NT2/D1 (cell line): ENCODE data around the gene GRIK2.

Source experiments
- DNase-seq: peaks from one replicate; pipeline ENCODE4 v3.0.0-alpha.2; 2011; ENCODE audit warnings: low read depth, low spot score
- H3K27me3 ChIP-seq: 2 replicates; pipeline ENCODE4 v1.6.0; 2011; ENCODE audit warnings: mild to moderate bottlenecking; ENCODE audit not compliant: insufficient read length, insufficient read depth
- H3K36me3 ChIP-seq: 2 replicates; pipeline ENCODE4 v1.6.1; 2011; ENCODE audit warnings: mild to moderate bottlenecking, low read length, mixed read lengths; ENCODE audit not compliant: insufficient read depth, insufficient read length
- H3K4me1 ChIP-seq: 2 replicates; pipeline ENCODE4 v1.5.1; 2011; ENCODE audit not compliant: insufficient read depth, insufficient read length
- H3K4me3 ChIP-seq: 2 replicates; pipeline ENCODE4 v1.5.1; 2011; ENCODE audit warnings: low read depth; ENCODE audit not compliant: insufficient read length
- H3K9ac ChIP-seq: 2 replicates; pipeline ENCODE4 v1.6.0; 2011; ENCODE audit warnings: low read depth; ENCODE audit not compliant: insufficient read length
- H3K9me3 ChIP-seq: 2 replicates; pipeline ENCODE4 v1.5.1; 2011; ENCODE audit warnings: mild to moderate bottlenecking, low read length; ENCODE audit not compliant: insufficient read depth
- SUZ12 ChIP-seq: IDR thresholded peaks from 2 replicates; pipeline ENCODE4 v1.6.1; 2011; ENCODE audit not compliant: insufficient read length, insufficient read depth; ENCODE audit errors: extremely low read depth
- YY1 ChIP-seq: IDR thresholded peaks from 2 replicates; pipeline ENCODE4 v1.6.1; 2011; ENCODE audit not compliant: insufficient read length, insufficient read depth
- ZNF274 ChIP-seq: IDR thresholded peaks from 2 replicates; pipeline ENCODE4 v1.6.1; 2011; ENCODE audit warnings: mild to moderate bottlenecking, low read depth, low read length

Gene GRIK2

GRCh38 chr6:101832371-101832770, 438.9 kb downstream of the GRIK2 start:
- no peak overlapping the region for H3K9ac ChIP-seq
- H3K27me3 ChIP-seq = no peaks in the 10 kb centered on the region
- peaks cover 9% of the 10 kb centered on the region; the same call in 1 of the 2 replicates for H3K9me3 ChIP-seq
- H3K4me1 ChIP-seq = no peaks in the 10 kb centered on the region
- no peak for DNase-seq
- no peak overlapping the region for H3K4me3 ChIP-seq
- H3K36me3 ChIP-seq = no peaks in the 10 kb centered on the region
- TF ChIP-seq SUZ12 (no peak), YY1 (no peak), ZNF274 (no peak)

DNA sequence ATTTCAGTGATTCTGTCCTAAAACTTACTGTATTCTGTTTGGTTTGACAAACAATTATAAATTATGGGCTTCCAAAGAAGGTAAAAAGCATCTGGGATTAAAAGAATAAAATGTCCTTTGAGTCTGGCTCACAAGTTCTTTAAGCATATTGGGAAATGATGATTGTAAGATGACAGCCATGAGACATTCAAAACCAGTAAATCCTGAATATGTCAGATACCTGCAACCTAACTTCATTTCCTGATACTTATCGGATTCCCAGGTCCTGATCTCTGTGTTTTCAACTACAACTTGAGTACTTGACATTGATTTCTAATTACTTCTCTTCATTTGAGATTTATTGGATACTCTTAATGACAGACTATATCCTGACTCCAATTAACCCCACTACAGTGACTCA, 446.6 kb downstream of the GRIK2 start:
- no peaks in the 10 kb centered on the region for H3K4me1 ChIP-seq

DNA sequence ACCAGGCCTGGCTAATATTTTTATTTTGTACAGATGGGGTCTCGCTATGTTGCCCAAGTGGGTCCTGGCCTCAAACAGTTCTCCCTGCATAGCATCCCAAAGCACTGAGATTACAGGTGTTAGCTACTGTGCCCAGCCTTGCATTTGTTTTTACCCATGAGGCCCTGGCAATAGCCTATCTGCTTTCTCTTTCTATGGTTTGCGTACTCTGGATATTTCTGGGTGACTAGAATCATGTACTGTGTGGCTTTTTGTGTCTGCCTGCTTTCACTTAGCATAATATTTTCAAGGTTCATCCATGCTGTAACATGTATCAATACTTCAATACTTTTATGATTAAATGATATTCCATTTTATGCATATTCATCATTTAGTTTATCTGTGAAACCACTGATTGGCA, 451.7 kb downstream of the GRIK2 start:
- Histone ChIP-seq H3K9me3 (no peaks in the 10 kb centered on the region), H3K27me3 (no peaks in the 10 kb centered on the region), H3K4me3 (no peak overlapping the region), H3K36me3 (no peaks in the 10 kb centered on the region), H3K9ac (no peak overlapping the region), H3K4me1 (no peaks in the 10 kb centered on the region)
- no peak for TF ChIP-seq ZNF274
- TF ChIP-seq YY1 = no peak
- TF ChIP-seq SUZ12 = no peak
- DNase-seq = no peak

More for the DNA sequence above, 446.6 kb downstream of the GRIK2 start:
- Histone ChIP-seq H3K36me3 (no peaks in the 10 kb centered on the region), H3K9me3 (no peaks in the 10 kb centered on the region), H3K27me3 (no peaks in the 10 kb centered on the region), H3K4me3 (no peak overlapping the region), H3K9ac (no peak overlapping the region)
- TF ChIP-seq ZNF274 (no peak), YY1 (no peak), SUZ12 (no peak)
- DNase-seq = no peak

GRCh38 chr6:101845621-101846020, 452.1 kb downstream of the GRIK2 start:
- Histone ChIP-seq H3K27me3 (no peaks in the 10 kb centered on the region), H3K4me1 (no peaks in the 10 kb centered on the region), H3K4me3 (no peak overlapping the region), H3K9ac (no peak overlapping the region), H3K36me3 (no peaks in the 10 kb centered on the region), H3K9me3 (no peaks in the 10 kb centered on the region)
- TF ChIP-seq SUZ12 (no peak), ZNF274 (no peak), YY1 (no peak)
- no peak for DNase-seq

DNA sequence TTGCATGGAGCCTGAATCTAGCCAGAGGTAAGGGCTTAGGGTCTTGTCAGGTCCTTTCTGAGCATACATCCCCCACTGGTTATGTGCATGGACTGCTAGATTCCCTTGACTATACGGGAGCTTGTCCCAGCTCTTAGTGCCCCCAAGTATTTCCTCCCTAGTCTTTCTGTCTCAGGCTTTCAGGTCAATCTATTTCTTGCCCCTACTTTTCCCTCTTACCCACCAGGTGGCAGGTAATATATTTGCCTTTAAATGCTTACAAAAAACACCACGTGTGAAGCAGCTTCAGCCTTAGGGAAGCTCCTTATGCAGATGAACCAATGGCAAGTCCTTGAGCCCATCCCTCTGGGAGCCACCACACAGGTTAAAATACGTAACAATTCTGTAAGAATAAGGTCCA, 454.2 kb downstream of the GRIK2 start:
- H3K4me1 ChIP-seq = no peaks in the 10 kb centered on the region
- H3K27me3 ChIP-seq = no peaks in the 10 kb centered on the region
- H3K9me3 ChIP-seq = no peaks in the 10 kb centered on the region
- no peak overlapping the region for H3K9ac ChIP-seq
- TF ChIP-seq SUZ12 = no peak
- TF ChIP-seq YY1 = no peak
- TF ChIP-seq ZNF274 = no peak
- no peaks in the 10 kb centered on the region for H3K36me3 ChIP-seq
- H3K4me3 ChIP-seq = no peak overlapping the region
- no peak for DNase-seq

GRCh38 chr6:101851911-101852310, 458.4 kb downstream of the GRIK2 start:
- Histone ChIP-seq H3K9ac (no peak overlapping the region), H3K9me3 (no peaks in the 10 kb centered on the region), H3K4me1 (no peaks in the 10 kb centered on the region), H3K4me3 (no peak overlapping the region), H3K27me3 (no peaks in the 10 kb centered on the region), H3K36me3 (no peaks in the 10 kb centered on the region)
- no peak for TF ChIP-seq SUZ12
- TF ChIP-seq ZNF274 = no peak
- no peak for TF ChIP-seq YY1
- no peak for DNase-seq

DNA sequence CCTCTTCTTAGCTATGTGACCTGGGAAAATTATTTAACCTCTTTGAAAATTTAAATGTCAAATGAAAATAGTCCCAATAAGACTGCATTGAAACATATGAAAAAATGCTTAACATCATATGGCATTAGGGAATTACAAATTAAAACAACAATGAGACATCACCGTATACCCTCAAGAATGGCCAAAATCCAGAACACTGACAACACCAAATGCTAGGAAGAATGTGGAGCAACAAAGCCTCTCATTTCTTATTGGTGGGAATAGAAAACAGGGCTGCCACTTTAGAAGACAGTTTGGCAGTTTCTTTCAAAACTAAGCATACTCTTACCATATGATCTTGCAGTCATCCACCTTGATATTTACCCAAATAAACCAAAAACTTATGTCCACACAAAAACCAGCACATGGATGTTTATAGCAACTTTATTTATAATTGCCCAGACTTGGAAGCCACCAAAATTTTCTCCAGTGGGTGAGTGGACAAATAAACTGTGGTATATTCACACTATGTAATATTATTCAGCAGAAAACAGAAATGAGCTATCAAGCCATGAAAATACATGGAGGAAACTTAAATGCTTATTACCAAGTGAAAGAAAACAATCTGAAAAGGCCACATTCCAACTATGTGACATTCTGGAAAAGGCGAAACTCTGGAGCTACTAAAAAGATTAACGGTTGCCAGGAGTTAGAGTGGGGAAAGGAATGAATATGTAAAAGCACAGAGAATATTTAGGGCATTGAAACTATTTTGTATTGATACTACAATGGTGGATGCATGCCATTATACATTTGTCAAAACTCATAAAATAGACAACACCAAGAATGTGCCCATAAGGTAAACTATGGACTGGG, 459.9 kb downstream of the GRIK2 start:
- no peak for DNase-seq
- no peaks in the 10 kb centered on the region for H3K36me3 ChIP-seq
- TF ChIP-seq SUZ12 (no peak), ZNF274 (no peak), YY1 (no peak)
- H3K4me3 ChIP-seq = no peak overlapping the region
- H3K9ac ChIP-seq = no peak overlapping the region
- no peaks in the 10 kb centered on the region for H3K4me1 ChIP-seq
- no peaks in the 10 kb centered on the region for H3K9me3 ChIP-seq
- no peaks in the 10 kb centered on the region for H3K27me3 ChIP-seq
